SU-DHL-6 (cell line): Measurements from ENCODE around the gene PTPRS.

Experiments
- H2AFZ ChIP-seq: fragments of 200-600 bp; sonication (generic); 2 replicates; pipeline ENCODE4 v1.6.1; 2014; ENCODE audit warnings: low read depth, mild to moderate bottlenecking, moderate library complexity, mixed read lengths, antibody characterized with exemption, low read length; ENCODE audit not compliant: severe bottlenecking
- H3F3A ChIP-seq: fragments of 200-600 bp; shearing (Covaris generic); 2 replicates; pipeline ENCODE4 v1.6.0; 2016; ENCODE audit warnings: antibody characterized with exemption, mild to moderate bottlenecking; ENCODE audit not compliant: insufficient read depth
- H3K27ac ChIP-seq: fragments of 200-600 bp; sonication (generic); 2 replicates; pipeline ENCODE4 v1.5.1; 2016; ENCODE audit warnings: low read depth, mild to moderate bottlenecking, low read length, moderate library complexity, mixed read lengths
- H3K27me3 ChIP-seq: fragments of 200-600 bp; sonication (generic), shearing (Covaris generic); 2 replicates; pipeline ENCODE4 v1.6.0; 2014; ENCODE audit warnings: mild to moderate bottlenecking, low read length
- H3K36me3 ChIP-seq: fragments of 200-600 bp; sonication (generic); 2 replicates; pipeline ENCODE4 v1.6.1; 2014; ENCODE audit warnings: mild to moderate bottlenecking, low read length, mixed read lengths
- H3K4me2 ChIP-seq: fragments of 300-600, 200-600 bp; shearing (Covaris generic), sonication (generic); 2 replicates; pipeline ENCODE4 v1.6.0; 2014; ENCODE audit warnings: low read length, low read depth, mild to moderate bottlenecking; ENCODE audit not compliant: poor library complexity, severe bottlenecking
- H3K4me3 ChIP-seq: fragments of 200-600 bp; sonication (generic); 2 replicates; pipeline ENCODE4 v1.5.1; 2014; ENCODE audit warnings: antibody characterized with exemption, low read length, mild to moderate bottlenecking, mixed read lengths; ENCODE audit not compliant: insufficient read depth, poor library complexity, severe bottlenecking
- H3K79me2 ChIP-seq: fragments of 200-600 bp; sonication (generic); 2 replicates; pipeline ENCODE4 v1.6.1; 2014; ENCODE audit warnings: mild to moderate bottlenecking, low read length, moderate library complexity; ENCODE audit not compliant: insufficient read depth
- H3K9ac ChIP-seq: fragments of 200-600 bp; sonication (generic); 2 replicates; pipeline ENCODE4 v1.7.0; 2014; ENCODE audit warnings: mild to moderate bottlenecking, low read length
- H3K9me2 ChIP-seq: fragments of 200-600 bp; sonication (generic); replicated peaks from 2 replicates; pipeline ENCODE4 v1.6.1; 2014; ENCODE audit warnings: low read length; ENCODE audit not compliant: insufficient read depth
- H3K9me3 ChIP-seq: fragments of 200-600 bp; sonication (generic); 2 replicates; pipeline ENCODE4 v1.6.1; 2014; ENCODE audit warnings: low read length, mixed read lengths; ENCODE audit not compliant: insufficient read depth
- H4K20me1 ChIP-seq: fragments of 200-600 bp; sonication (generic); 2 replicates; pipeline ENCODE4 v1.6.1; 2014; ENCODE audit warnings: low read depth, mild to moderate bottlenecking, antibody characterized with exemption, low read length, moderate library complexity, mixed read lengths
- CTCF ChIP-seq: fragments of 200-600 bp; sonication (generic); IDR thresholded peaks from one replicate; pipeline ENCODE4 v1.5.1; 2017; ENCODE audit warnings: antibody characterized with exemption, mild to moderate bottlenecking, low read length, moderate library complexity; ENCODE audit not compliant: insufficient read depth, poor library complexity, severe bottlenecking
- EZH2phosphoT487 ChIP-seq: fragments of 200-600 bp; sonication (generic), shearing (Covaris generic); conservative IDR thresholded peaks from 2 replicates; pipeline ENCODE4 v1.6.1; 2018; ENCODE audit warnings: mild to moderate bottlenecking, antibody characterized with exemption, low read length, moderate library complexity, mixed read lengths

The PTPRS gene

DNA sequence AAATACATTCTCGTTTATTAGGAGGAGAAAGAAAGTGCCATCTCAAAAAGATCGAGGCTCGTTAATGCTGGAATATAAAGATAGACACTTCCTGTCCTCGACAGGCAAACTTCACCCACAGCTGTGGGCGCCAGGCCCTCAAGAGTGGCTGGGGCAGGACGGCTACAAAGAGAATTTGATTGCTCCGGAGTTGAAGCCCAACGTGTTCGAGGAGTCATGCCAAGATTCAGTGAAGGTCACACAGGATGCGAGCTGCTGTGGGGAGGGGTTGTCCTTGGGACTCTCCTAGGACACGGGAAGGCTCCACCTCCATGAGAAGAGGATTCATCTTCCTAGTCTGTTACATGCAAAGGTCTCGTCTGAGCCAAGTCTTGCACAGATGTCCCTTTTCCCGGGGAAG lies 16.3 kb upstream of the PTPRS start:
- Histone ChIP-seq H3K27me3 (no peaks in the 10 kb centered on the region), H3K36me3 (no peaks in the 10 kb centered on the region), H3K9ac (no peak overlapping the region), H3K9me3 (no peaks in the 10 kb centered on the region), H4K20me1 (no peaks in the 10 kb centered on the region), H3K4me2 (no peak overlapping the region), H3K4me3 (no peak overlapping the region), H3K79me2 (no peaks in the 10 kb centered on the region), H3K9me2 (no peaks in the 10 kb centered on the region), H3K27ac (no peak overlapping the region), H3F3A (no peaks in the 10 kb centered on the region), H2AFZ (no peak overlapping the region)
- TF ChIP-seq CTCF (no peak), EZH2phosphoT487 (no peak)

- Histone ChIP-seq H3K9ac (no peak overlapping the region), H3K4me2 (no peak overlapping the region), H4K20me1 (no peaks in the 10 kb centered on the region), H3K27ac (no peak overlapping the region), H3K36me3 (no peaks in the 10 kb centered on the region), H3K9me2 (no peaks in the 10 kb centered on the region), H2AFZ (no peak overlapping the region), H3K4me3 (no peak overlapping the region), H3K27me3 (no peaks in the 10 kb centered on the region), H3F3A (no peaks in the 10 kb centered on the region), H3K79me2 (no peaks in the 10 kb centered on the region), H3K9me3 (no peaks in the 10 kb centered on the region)
- no peak for TF ChIP-seq CTCF
- no peak for TF ChIP-seq EZH2phosphoT487
Observed at GRCh38 chr19:5356428-5356827, 15.8 kb upstream of the PTPRS start.

DNA sequence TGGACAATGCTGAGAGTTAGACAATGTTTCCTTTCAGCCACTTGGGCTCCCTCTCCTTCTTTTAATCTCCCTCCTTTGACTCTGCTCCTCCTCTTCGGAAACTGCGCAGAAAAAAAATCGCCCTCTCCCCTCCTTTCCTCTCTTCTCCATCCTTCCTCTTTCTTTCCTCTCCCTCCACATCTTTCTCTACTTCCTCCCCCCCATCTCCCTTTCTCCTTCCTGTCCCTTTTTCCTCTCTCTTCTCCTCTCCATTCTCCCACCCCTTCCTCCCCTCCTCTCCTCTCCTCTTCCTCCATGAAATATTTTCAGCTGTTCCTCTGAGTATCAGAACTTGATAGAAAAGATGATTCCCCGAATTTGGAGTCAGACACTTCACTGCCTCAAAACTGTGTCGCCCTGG lies 15.1 kb upstream of the PTPRS start:
- no peaks in the 10 kb centered on the region for H3K9me2 ChIP-seq
- no peaks in the 10 kb centered on the region for H3K9me3 ChIP-seq
- H3K4me3 ChIP-seq: no peak overlapping the region
- H3K79me2 ChIP-seq: no peaks in the 10 kb centered on the region
- TF ChIP-seq CTCF (no peak), EZH2phosphoT487 (no peak)
- no peak overlapping the region for H3K4me2 ChIP-seq
- no peak overlapping the region for H3K27ac ChIP-seq
- H2AFZ ChIP-seq: no peak overlapping the region
- no peaks in the 10 kb centered on the region for H3K27me3 ChIP-seq
- no peaks in the 10 kb centered on the region for H3K36me3 ChIP-seq
- no peak overlapping the region for H3K9ac ChIP-seq
- H4K20me1 ChIP-seq: no peaks in the 10 kb centered on the region
- no peaks in the 10 kb centered on the region for H3F3A ChIP-seq

DNA sequence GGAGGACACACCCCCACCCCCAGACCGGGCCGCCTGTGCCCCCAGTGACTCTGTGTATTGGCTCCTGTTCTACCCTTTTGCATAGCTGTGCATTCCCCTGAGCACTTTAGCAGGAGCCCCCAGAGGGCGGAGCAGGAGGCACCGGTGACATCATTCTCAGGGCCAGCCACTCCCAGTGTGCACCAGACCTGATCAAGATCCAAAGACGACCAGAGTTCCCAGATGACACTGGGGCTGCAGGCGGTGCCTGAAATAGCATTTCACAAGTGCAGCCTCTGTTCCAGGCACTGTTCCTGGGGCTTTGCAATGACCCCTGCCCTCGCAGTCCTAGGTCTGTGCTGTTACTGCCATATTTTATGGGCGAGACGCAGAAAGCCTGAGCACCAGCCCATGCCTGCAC lies 14.5 kb upstream of the PTPRS start:
- no peaks in the 10 kb centered on the region for H3K9me2 ChIP-seq
- no peaks in the 10 kb centered on the region for H3K9me3 ChIP-seq
- H2AFZ ChIP-seq: no peak overlapping the region
- H3K79me2 ChIP-seq: no peaks in the 10 kb centered on the region
- no peaks in the 10 kb centered on the region for H3K36me3 ChIP-seq
- H3K4me2 ChIP-seq: no peak overlapping the region
- TF ChIP-seq EZH2phosphoT487 (no peak), CTCF (no peak)
- no peaks in the 10 kb centered on the region for H4K20me1 ChIP-seq
- H3F3A ChIP-seq: no peaks in the 10 kb centered on the region
- no peak overlapping the region for H3K9ac ChIP-seq
- H3K4me3 ChIP-seq: no peak overlapping the region
- no peaks in the 10 kb centered on the region for H3K27me3 ChIP-seq
- no peak overlapping the region for H3K27ac ChIP-seq
